ENCODE results near the gene SORCS2. TPM values are rescaled to one million over a fixed set of nuclear protein-coding genes. Genes with fewer than 3 reads are reported as not detected.
A peak's percentile ranks its signal among the peaks of the same experiment; 100 is the strongest.

SORCS2 gene
- total and polyA plus RNA-seq, 12 donors: 0.67 to 15.5 (median 1.3) TPM

DNA sequence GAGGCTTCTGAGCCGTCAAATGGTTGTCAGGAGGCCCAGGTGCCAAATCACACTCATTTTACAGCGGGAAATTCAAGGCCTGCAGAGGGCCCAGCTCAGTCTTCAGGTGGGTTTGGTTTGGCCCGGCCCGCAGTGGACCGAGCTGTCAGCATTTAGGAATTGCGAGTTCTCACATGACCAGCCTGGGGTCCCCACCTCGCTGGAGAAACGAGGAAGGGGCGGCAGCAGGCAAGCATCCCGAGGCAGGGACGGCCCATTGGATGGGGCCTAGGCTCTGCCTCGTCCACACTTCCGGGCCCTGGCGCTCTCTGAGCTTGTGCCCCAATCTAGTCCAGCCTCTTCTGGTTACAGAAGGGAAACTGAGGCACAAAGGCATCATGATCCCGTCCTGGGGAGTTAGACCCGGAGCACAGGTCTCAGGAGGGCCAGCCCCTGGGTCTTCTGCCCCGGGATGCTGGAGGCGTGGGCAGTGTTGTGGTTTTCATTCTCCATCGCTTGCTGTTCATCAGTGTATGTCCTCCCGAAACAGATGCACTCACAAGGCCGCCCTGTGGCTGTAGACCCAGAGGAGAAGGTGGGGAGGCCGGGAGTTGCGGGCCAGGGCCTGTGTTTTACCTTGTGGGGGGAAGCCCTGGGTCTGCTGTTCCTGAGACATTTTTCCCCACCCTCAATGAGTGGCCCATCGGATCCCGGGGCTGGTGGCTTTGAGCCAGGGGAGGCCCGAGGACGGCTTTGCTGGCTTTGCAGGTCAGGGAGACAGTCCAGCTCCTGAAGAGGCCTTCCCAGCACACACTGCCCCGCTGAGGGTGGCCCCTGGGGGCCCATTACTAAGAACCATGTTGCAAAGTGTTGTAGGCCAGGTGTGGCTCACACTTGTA, 233.5 kb downstream of the SORCS2 start:
- DNase-seq: peak in 3 of 7 donors; percentile 3 to 20 (median 6)
- no peaks in the 10 kb centered on the region for H3K9me3 ChIP-seq (replicated peaks in 1 of 3)
- intact Hi-C loops (cut with DNase I): no loop called here
- H3K27ac ChIP-seq: no peak overlapping the region
- WGBS, 4 donors: 77 to 98% (median 87%) methylated on average over 13 to 28 of the region's 28 CpGs
- no peak for TF ChIP-seq CTCF (IDR thresholded peaks at IDR 0.05)
- TF ChIP-seq POLR2A (IDR thresholded peaks at IDR 0.05): no peak
- H3K27me3 ChIP-seq: no peaks in the 10 kb centered on the region
- H3K4me1 ChIP-seq (replicated peaks in 1 of 2): no peaks in the 10 kb centered on the region
- no peaks in the 10 kb centered on the region for H3K36me3 ChIP-seq (replicated peaks in 1 of 2)
- no peak overlapping the region for H3K4me3 ChIP-seq

- intact Hi-C loops (cut with DNase I): no loop called here
- H3K4me1 ChIP-seq (replicated peaks in 1 of 2): no peaks in the 10 kb centered on the region
- H3K27me3 ChIP-seq: no peaks in the 10 kb centered on the region
- H3K9me3 ChIP-seq (replicated peaks in 1 of 3): no peaks in the 10 kb centered on the region
- 87 to 100% (median 87%) methylated on average over 1 to 20 of the region's 20 CpGs for WGBS, 4 donors
- no peaks in the 10 kb centered on the region for H3K36me3 ChIP-seq (replicated peaks in 1 of 2)
- H3K27ac ChIP-seq: no peak overlapping the region
- DNase-seq: peak in 1 of 7 donors; percentile 2
- no peak overlapping the region for H3K4me3 ChIP-seq
- TF ChIP-seq POLR2A (IDR thresholded peaks at IDR 0.05) (no peak), CTCF (IDR thresholded peaks at IDR 0.05) (no peak)
Observed at GRCh38 chr4:7426525-7427171, 234.3 kb downstream of the SORCS2 start.

DNA sequence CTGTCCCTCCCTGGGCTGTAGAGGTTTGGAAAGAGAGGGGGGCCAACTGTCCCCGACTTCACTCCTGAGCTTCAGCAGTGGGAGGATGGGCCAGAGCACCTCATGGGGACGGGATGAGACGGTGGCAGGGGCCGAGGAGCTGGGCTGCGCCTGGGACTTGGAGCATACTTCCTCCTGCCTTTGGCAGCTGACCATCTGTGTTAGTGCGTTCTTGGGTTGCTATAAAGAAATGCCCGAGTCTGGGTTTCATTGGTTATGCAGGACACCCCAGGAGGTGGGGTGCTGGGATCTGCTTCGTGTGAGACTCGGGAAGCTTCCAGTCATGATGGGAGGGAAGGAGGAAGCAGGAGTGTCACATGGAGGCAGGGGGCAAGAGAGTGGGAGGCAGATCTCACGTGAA, 235.0 kb downstream of the SORCS2 start:
- WGBS, 4 donors: 59 to 68% (median 65%) methylated on average over 10 of the region's 10 CpGs
- no peaks in the 10 kb centered on the region for H3K9me3 ChIP-seq (replicated peaks in 1 of 3)
- H3K27ac ChIP-seq: no peak overlapping the region
- no peaks in the 10 kb centered on the region for H3K27me3 ChIP-seq
- H3K4me3 ChIP-seq: no peak overlapping the region
- no peaks in the 10 kb centered on the region for H3K4me1 ChIP-seq (replicated peaks in 1 of 2)
- DNase-seq: peak in 1 of 7 donors; percentile 1
- TF ChIP-seq CTCF (IDR thresholded peaks at IDR 0.05) (no peak), POLR2A (IDR thresholded peaks at IDR 0.05) (no peak)
- intact Hi-C loops (cut with DNase I): no loop called here
- H3K36me3 ChIP-seq (replicated peaks in 1 of 2): no peaks in the 10 kb centered on the region

DNA sequence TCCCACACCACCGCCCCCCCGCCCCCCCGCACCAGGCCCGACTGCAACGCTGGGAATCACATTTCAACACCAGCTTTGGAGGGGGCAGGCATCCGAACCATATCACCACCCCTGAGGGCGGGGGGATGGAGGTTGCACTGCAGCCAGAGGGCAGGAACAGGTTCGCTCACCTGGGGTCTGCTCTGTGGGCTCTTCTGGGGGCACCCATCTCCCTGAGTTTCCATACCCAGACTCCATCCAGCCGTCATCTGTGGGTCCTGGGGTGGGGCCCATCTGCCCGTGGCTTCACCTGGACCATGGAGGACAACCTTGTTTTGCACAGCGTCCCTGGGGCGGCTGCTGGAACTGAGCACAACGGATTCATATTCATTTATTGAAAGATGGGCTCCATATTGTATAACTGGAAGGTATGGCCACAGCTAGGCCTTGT, 235.5 kb downstream of the SORCS2 start:
- H3K4me1 ChIP-seq (replicated peaks in 1 of 2): no peaks in the 10 kb centered on the region
- TF ChIP-seq CTCF (IDR thresholded peaks at IDR 0.05) (no peak), POLR2A (IDR thresholded peaks at IDR 0.05) (no peak)
- intact Hi-C loops (cut with DNase I): no loop called here
- H3K27me3 ChIP-seq: no peaks in the 10 kb centered on the region
- no peak overlapping the region for H3K4me3 ChIP-seq
- 59 to 87% (median 78%) methylated on average over 4 to 13 of the region's 13 CpGs for WGBS, 4 donors
- no peak overlapping the region for H3K27ac ChIP-seq
- no peaks in the 10 kb centered on the region for H3K9me3 ChIP-seq (replicated peaks in 1 of 3)
- no peaks in the 10 kb centered on the region for H3K36me3 ChIP-seq (replicated peaks in 1 of 2)
- peak in 1 of 7 donors; percentile 1 for DNase-seq
